HL-60 (cell line): ENCODE measurements around the gene PTPRC.

Experiments
- DNase-seq, 2 experiments: peaks; one replicate each; pipeline ENCODE4 v3.0.0-alpha.2; 2010 to 2020; ENCODE audit warnings: low read depth in 1 of 2, low spot score in 1 of 2
- H3K27ac ChIP-seq: fragments of 250-450 bp; sonication (Bioruptor Pico); replicated peaks from 2 replicates; pipeline ENCODE4 v1.5.1; 2020; ENCODE audit warnings: mild to moderate bottlenecking, moderate library complexity
- H3K27me3 ChIP-seq: fragments of 250-450 bp; sonication (Bioruptor Pico); 2 replicates; pipeline ENCODE4 v1.5.1; 2021; ENCODE audit warnings: mild to moderate bottlenecking, moderate library complexity; ENCODE audit not compliant: insufficient read depth, poor library complexity, severe bottlenecking
- H3K4me3 ChIP-seq: replicated peaks from 2 replicates; pipeline ENCODE4 v1.5.1; 2011; ENCODE audit warnings: mild to moderate bottlenecking, control low read depth, low read length; ENCODE audit not compliant: insufficient read depth
- CTCF ChIP-seq: IDR thresholded peaks from one replicate; pipeline ENCODE4 v1.5.1; 2011; ENCODE audit warnings: low read length, control low read depth, inconsistent platforms; ENCODE audit not compliant: insufficient read depth
- GABPA ChIP-seq: IDR thresholded peaks from 2 replicates; pipeline ENCODE4 v1.6.1; 2012; ENCODE audit warnings: low read depth
- POLR2AphosphoS5 ChIP-seq: IDR thresholded peaks from 2 replicates; pipeline ENCODE4 v1.6.1; 2012; ENCODE audit warnings: low read depth
- REST ChIP-seq: IDR thresholded peaks from 2 replicates; pipeline ENCODE4 v1.6.1; 2012; ENCODE audit warnings: low read depth; ENCODE audit not compliant: insufficient replicate concordance
- SPI1 ChIP-seq: IDR thresholded peaks from 2 replicates; pipeline ENCODE4 v1.6.1; 2012; ENCODE audit warnings: low read depth, mild to moderate bottlenecking, borderline replicate concordance

Gene PTPRC

GRCh38 chr1:198806861-198807260 lies 168.0 kb downstream of the PTPRC start:
- no peak overlapping the region for H3K4me3 ChIP-seq
- TF ChIP-seq CTCF (no peak), GABPA (no peak), SPI1 (no peak), REST (no peak), POLR2AphosphoS5 (no peak)
- no peak overlapping the region for H3K27ac ChIP-seq
- DNase-seq, result no peak
- H3K27me3 ChIP-seq, result no peaks in the 10 kb centered on the region
